Esophagus muscularis mucosa (tissue), 3 donors: Measurements from ENCODE around the gene LRCOL1.

Experiments used
- CTCF ChIP-seq, 3 experiments: fragments of 200-600 bp in 2 of 3; fragments of 450-650 bp in 1 of 3; sonication (generic) in 2 of 3; IDR thresholded peaks; one replicate each; pipeline ENCODE4 v1.5.1; 2017 to 2019; ENCODE audit warnings: antibody characterized with exemption in 3 of 3, mild to moderate bottlenecking in 2 of 3, moderate library complexity in 1 of 3
- POLR2A ChIP-seq: fragments of 450-650 bp; IDR thresholded peaks from one replicate; pipeline ENCODE4 v1.6.1; 2017; ENCODE audit warnings: antibody characterized with exemption, moderate library complexity, mild to moderate bottlenecking, low read depth
- POLR2AphosphoS5 ChIP-seq, 2 donors: sonication (generic); formaldehyde crosslinking; IDR thresholded peaks; one replicate each; pipeline ENCODE4 v1.6.1; 2017; ENCODE audit warnings: antibody characterized with exemption in 2 of 2

GRCh38 chr12:132653567-132654290, 43.3 kb upstream of the LRCOL1 start:
- TF ChIP-seq CTCF (IDR thresholded peaks at IDR 0.05) (no peak), POLR2A (no peak), POLR2AphosphoS5 (IDR thresholded peaks at IDR 0.05) (no peak)
